Upper lobe of right lung (tissue), 1 donor: ENCODE measurements around the gene PEX11B. TPM values are rescaled to one million over a fixed set of nuclear protein-coding genes. Genes with fewer than 3 reads are reported as not detected.

ENCODE experiments used
- ATAC-seq: fragments of 200-7000 bp; cut with Tn5 transposase; one replicate; pipeline ENCODE4 v1.9.1; 2020; ENCODE audit warnings: mild to moderate bottlenecking, moderate library complexity
- DNase-seq: peaks from one replicate; pipeline ENCODE4 v3.0.0-alpha.2; 2020
- H3K27ac ChIP-seq: fragments of 200-600 bp; one replicate; pipeline ENCODE4 v1.8.0; 2022
- H3K27me3 ChIP-seq: fragments of 200-600 bp; one replicate; pipeline ENCODE4 v1.8.0; 2022; ENCODE audit warnings: mild to moderate bottlenecking
- H3K36me3 ChIP-seq: fragments of 200-600 bp; one replicate; pipeline ENCODE4 v1.8.0; 2022
- H3K4me1 ChIP-seq: fragments of 200-600 bp; one replicate; pipeline ENCODE4 v1.8.0; 2022
- H3K4me3 ChIP-seq: fragments of 200-600 bp; one replicate; pipeline ENCODE4 v1.8.0; 2022; ENCODE audit warnings: mild to moderate bottlenecking
- H3K9me3 ChIP-seq: fragments of 200-600 bp; one replicate; pipeline ENCODE4 v1.8.0; 2022
- intact Hi-C: fragments of 100-400 bp; cut with DNase I; formaldehyde crosslinking; loops from one replicate; pipeline ENCODE4 v1.11.0; 2022
- total RNA-seq: library from RNA; stranded (reverse); fragmentation: NEBNext Ultra II Directional; extraction: Animal tissue kit (Norgen Biotek cat#: 25700); gene quantifications from one replicate; pipeline ENCODE4 v1.2.1, GENCODE V29; 2021
- TF ChIP-seq, protein P1 (sequence below): fragments of 200-600 bp; IDR thresholded peaks from one replicate; pipeline ENCODE4 v1.8.0; 2022; ENCODE audit warnings: antibody characterized with exemption
- donor health status: DM: no; HTN: yes; CAD: no; lungs with severe emphysema.

PEX11B gene
- total RNA-seq, 1 donor from 2014 or later, result 31.0 TPM

DNA sequence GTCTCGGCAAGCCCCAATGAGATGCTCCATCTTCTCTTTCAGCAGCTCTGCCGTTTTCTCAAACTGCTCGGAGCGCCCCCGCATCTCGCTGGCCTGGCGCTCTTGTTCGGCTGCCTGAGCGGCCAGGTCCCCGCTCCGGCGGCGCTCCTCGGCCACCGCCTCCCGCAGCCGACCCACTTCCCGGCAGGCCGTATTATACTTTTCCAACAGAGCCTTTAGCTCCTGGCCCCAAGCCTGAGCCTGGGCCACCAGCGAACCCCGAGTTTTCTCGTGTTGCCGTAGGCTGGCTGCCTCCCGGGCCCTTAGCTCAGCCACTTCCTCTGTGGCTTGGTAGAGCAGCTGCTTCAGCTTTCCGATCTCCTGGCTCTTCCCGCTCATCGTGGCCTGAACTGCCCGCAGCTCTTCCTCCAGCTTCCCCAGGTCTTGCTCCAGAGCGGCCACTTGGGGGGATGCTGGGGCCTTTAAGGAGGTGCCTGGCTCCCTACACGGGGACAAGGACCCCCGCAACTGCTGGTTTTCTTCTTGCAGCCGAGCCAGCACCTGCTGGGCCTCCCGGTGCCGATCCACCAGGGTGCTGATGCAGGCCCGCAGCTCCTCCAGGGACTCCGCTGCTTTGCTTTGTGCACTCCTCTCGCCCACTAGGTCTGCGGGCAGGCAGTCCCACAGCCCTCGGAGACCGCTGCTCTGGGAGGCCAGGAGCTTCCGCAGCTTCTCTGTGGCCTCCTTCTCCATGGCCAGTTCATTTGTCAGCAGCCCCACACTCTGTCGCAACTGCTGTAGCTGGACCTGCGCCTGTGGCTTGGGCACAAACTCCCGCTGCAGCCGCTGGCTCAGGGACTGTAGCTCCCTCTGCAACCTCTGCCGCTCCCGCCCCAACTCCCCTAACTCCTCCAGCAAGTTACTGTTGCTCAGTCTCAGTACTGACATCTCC is 46.3 kb downstream of the PEX11B start:
- H3K27ac ChIP-seq, result peak overlapping the region; percentile 20
- H3K9me3 ChIP-seq, result no peaks in the 10 kb centered on the region
- peaks cover 8% of the 10 kb centered on the region for H3K4me1 ChIP-seq
- TF ChIP-seq, protein P1, sequence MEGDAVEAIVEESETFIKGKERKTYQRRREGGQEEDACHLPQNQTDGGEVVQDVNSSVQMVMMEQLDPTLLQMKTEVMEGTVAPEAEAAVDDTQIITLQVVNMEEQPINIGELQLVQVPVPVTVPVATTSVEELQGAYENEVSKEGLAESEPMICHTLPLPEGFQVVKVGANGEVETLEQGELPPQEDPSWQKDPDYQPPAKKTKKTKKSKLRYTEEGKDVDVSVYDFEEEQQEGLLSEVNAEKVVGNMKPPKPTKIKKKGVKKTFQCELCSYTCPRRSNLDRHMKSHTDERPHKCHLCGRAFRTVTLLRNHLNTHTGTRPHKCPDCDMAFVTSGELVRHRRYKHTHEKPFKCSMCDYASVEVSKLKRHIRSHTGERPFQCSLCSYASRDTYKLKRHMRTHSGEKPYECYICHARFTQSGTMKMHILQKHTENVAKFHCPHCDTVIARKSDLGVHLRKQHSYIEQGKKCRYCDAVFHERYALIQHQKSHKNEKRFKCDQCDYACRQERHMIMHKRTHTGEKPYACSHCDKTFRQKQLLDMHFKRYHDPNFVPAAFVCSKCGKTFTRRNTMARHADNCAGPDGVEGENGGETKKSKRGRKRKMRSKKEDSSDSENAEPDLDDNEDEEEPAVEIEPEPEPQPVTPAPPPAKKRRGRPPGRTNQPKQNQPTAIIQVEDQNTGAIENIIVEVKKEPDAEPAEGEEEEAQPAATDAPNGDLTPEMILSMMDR, result no peak
- peak; percentile 74 for DNase-seq
- H3K4me3 ChIP-seq, result peak overlapping the region; percentile 42
- no peaks in the 10 kb centered on the region for H3K27me3 ChIP-seq
- no peaks in the 10 kb centered on the region for H3K36me3 ChIP-seq
- intact Hi-C loops, result no loop called here
- ATAC-seq, result peak; percentile 80

DNA sequence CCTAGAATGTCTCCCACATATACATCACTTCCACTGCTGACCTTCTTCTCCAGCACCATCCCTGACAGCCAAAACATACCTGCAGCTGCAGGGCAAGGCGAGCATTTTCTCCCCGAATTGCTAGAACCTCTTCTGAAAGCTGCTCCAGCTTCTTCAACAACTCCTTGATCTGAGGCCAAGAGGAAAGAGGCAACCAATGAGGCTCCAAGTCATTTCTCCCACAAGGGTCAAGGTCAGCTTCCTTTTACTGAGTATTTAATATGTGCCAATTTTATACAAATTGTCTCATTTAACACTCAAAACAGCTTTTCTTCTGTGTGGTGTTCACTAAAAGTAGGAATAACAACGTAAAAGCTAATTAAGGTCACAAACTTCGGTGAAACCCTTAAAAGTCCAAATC is 50.3 kb downstream of the PEX11B start:
- H3K27me3 ChIP-seq, result no peaks in the 10 kb centered on the region
- no peak overlapping the region for H3K4me3 ChIP-seq
- no peaks in the 10 kb centered on the region for H3K36me3 ChIP-seq
- no peaks in the 10 kb centered on the region for H3K9me3 ChIP-seq
- DNase-seq (no peak), ATAC-seq (no peak)
- peaks cover 8% of the 10 kb centered on the region for H3K4me1 ChIP-seq
- no peak overlapping the region for H3K27ac ChIP-seq
- TF ChIP-seq, protein P1, result no peak
- intact Hi-C loops, result no loop called here

DNA sequence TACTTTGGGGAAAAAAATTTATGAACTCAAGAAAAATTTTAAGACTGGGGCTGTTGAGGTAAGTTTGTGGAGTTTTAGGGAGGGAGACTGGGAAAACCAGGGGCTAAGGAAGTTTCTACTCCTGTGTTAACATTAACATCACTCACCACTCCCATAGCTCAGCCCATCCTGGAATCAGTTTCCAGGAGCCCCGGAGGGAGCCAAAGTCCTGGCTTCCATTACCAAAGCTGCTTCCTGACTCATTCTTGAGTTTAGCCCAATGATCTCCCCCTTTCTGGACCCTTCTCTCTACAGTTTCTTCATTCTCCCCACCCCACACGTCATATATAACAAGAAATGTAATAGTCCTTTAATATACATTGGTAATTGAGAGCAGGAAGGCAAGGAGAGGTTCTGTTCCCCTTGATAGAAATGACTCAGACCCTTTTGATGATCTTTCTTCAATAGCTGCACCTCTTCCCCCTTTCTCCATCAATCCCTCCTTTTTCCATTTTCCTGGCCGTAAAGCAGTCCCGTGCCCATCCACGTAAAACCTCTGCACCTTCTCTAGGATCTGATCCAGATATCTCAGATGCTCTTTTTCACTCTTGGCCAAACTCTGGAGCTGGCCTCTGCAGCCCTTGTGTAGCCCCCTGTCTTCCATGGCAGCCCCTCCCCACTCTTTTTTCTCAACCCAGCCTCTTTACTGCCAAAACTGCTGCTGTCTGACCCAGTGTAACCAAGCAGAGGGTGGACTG is 55.1 kb downstream of the PEX11B start:
- Histone ChIP-seq H3K4me1 (peaks cover 7% of the 10 kb centered on the region), H3K4me3 (no peak overlapping the region), H3K27me3 (no peaks in the 10 kb centered on the region), H3K36me3 (no peaks in the 10 kb centered on the region), H3K27ac (no peak overlapping the region), H3K9me3 (no peaks in the 10 kb centered on the region)
- ATAC-seq, result no peak
- intact Hi-C loops, result no loop called here
- no peak for DNase-seq
- TF ChIP-seq, protein P1, result no peak

Other genes with a start within 250 kb of the PEX11B start
- gene PDZK1, start 211.3 kb downstream of the PEX11B start, total RNA-seq, result 0.67 TPM
- 0.93 TPM for gene CD160, start 199.2 kb downstream of the PEX11B start, total RNA-seq
- gene RNF115, start 94.6 kb downstream of the PEX11B start, total RNA-seq, result 15.8 TPM
- gene POLR3C, start 94.5 kb downstream of the PEX11B start, total RNA-seq, result 29.1 TPM
- gene NUDT17, start 73.1 kb downstream of the PEX11B start, total RNA-seq, result 1.8 TPM
- gene PIAS3, start 59.6 kb downstream of the PEX11B start, total RNA-seq, result 29.2 TPM
- 1.6 TPM for gene ANKRD35, start 32.9 kb downstream of the PEX11B start, total RNA-seq
- gene ITGA10, start 8.7 kb downstream of the PEX11B start, total RNA-seq, result 10.8 TPM
- 102 TPM for gene RBM8A, start 8.8 kb upstream of the PEX11B start, total RNA-seq
- gene LIX1L, start 39.3 kb upstream of the PEX11B start, total RNA-seq, result 32.8 TPM
- gene ANKRD34A, start 45.9 kb upstream of the PEX11B start, total RNA-seq, result 0.69 TPM
- 21.4 TPM for gene POLR3GL, start 46.0 kb upstream of the PEX11B start, total RNA-seq
- gene TXNIP, start 77.9 kb upstream of the PEX11B start, total RNA-seq, result 945 TPM
- gene HJV, start 103.0 kb upstream of the PEX11B start, total RNA-seq, result not detected
- 3.8 TPM for gene NBPF10, start 226.1 kb upstream of the PEX11B start, total RNA-seq